Panc1 (cell line): ENCODE data around the gene ASPRV1. TPM values are rescaled to one million over a fixed set of nuclear protein-coding genes. Genes with fewer than 3 reads are reported as not detected.

Experiments
- ATAC-seq: fragments of 200-7000 bp; cut with Tn5 transposase; 2 replicates; pipeline ENCODE4 v1.9.1; 2020; ENCODE audit warnings: mild to moderate bottlenecking, moderate library complexity
- BruUV-seq: library from RNA; stranded (reverse); fragments of 400-500 nt; replicated peaks from 2 replicates; lab custom pipeline; 2021; lab: Mats Ljungman, UMichigan
- CTCF ChIA-PET: fragments of 300-600 bp; sonication (Branson Sonifier 250); formaldehyde crosslinking; loops from one replicate; lab custom pipeline; 2022; ENCODE audit warnings: antibody characterized with exemption; lab: Charles Lee
- POLR2A ChIA-PET: fragments of 300-600 bp; sonication (Branson Sonifier 250); formaldehyde crosslinking; loops from one replicate; lab custom pipeline; 2022; ENCODE audit warnings: antibody characterized with exemption; lab: Charles Lee
- DNase-seq: peaks from one replicate; pipeline ENCODE4 v3.0.0-alpha.2; 2010; ENCODE audit warnings: low read depth, low spot score
- H3K27ac ChIP-seq: 2 replicates; pipeline ENCODE4 v1.5.1; 2011; ENCODE audit warnings: mild to moderate bottlenecking, low read length, inconsistent platforms
- H3K27me3 ChIP-seq: fragments of 200-500 bp; sonication (Bioruptor generic); 2 replicates; pipeline ENCODE4 v1.6.0; 2014; ENCODE audit warnings: low read length, inconsistent platforms; ENCODE audit not compliant: control insufficient read depth, insufficient read depth
- H3K36me3 ChIP-seq: fragments of 200-500 bp; sonication (Bioruptor generic); 2 replicates; pipeline ENCODE4 v1.5.1; 2014; ENCODE audit warnings: inconsistent platforms, mild to moderate bottlenecking, low read length, moderate library complexity; ENCODE audit not compliant: control insufficient read depth, insufficient read depth
- H3K4me1 ChIP-seq: 2 replicates; pipeline ENCODE4 v1.5.1; 2011; ENCODE audit warnings: inconsistent platforms, mild to moderate bottlenecking, low read length, moderate library complexity; ENCODE audit not compliant: control insufficient read depth, insufficient read depth
- H3K4me3 ChIP-seq, 2 experiments: 2 replicates each; pipeline ENCODE4 v1.5.1; 2011 to 2012; ENCODE audit warnings: low read depth in 2 of 2, low read length in 2 of 2, mild to moderate bottlenecking in 2 of 2, inconsistent platforms in 1 of 2, moderate library complexity in 1 of 2
- H3K9me3 ChIP-seq: fragments of 200-500 bp; sonication (Bioruptor generic); 2 replicates; pipeline ENCODE4 v1.5.1; 2014; ENCODE audit warnings: low read depth, mild to moderate bottlenecking, inconsistent platforms, low read length, moderate library complexity; ENCODE audit not compliant: control insufficient read depth, insufficient read depth
- POLR2AphosphoS5 ChIP-seq: IDR thresholded peaks from 2 replicates; pipeline ENCODE4 v1.6.1; 2012; ENCODE audit warnings: mild to moderate bottlenecking, low read depth, low read length, moderate library complexity
- SIN3A ChIP-seq: IDR thresholded peaks from 2 replicates; pipeline ENCODE4 v1.6.1; 2012; ENCODE audit warnings: low read depth, mild to moderate bottlenecking, low read length, moderate library complexity, borderline replicate concordance; ENCODE audit not compliant: insufficient read depth
- TCF7L2 ChIP-seq: IDR thresholded peaks from 2 replicates; pipeline ENCODE4 v1.6.1; 2011; ENCODE audit warnings: mild to moderate bottlenecking, low read depth, low read length, inconsistent platforms
- in situ Hi-C: cut with HindIII; loops from 2 replicates; pipeline ENCODE4 v1.10.0; 2016; ENCODE audit warnings: low sequenced_read_pairs, low pct_unique_long_range_greater_than_20kb
- intact Hi-C: fragments of 100-400 bp; cut with micrococcal nuclease; formaldehyde crosslinking; loops from one replicate; pipeline ENCODE4 v1.10.0; 2022; ENCODE audit not compliant: unreplicated experiment
- total RNA-seq: library from RNA; stranded (reverse); gene quantifications from one replicate; pipeline ENCODE4 v1.2.1, GENCODE V29; 2021; ENCODE audit not compliant: unreplicated experiment
- TF ChIP-seq, protein P1 (sequence below): fragments of 450-650 bp; IDR thresholded peaks from 2 replicates; pipeline ENCODE4 v1.5.1; 2017; ENCODE audit warnings: mild to moderate bottlenecking
- TF ChIP-seq, protein P2 (sequence below), 2 experiments: IDR thresholded peaks; 2 replicates each; pipeline ENCODE4 v1.6.1; 2011 to 2012; ENCODE audit warnings: low read depth in 2 of 2, control low read depth in 1 of 2, low read length in 1 of 2, mild to moderate bottlenecking in 1 of 2, moderate library complexity in 1 of 2; ENCODE audit not compliant: insufficient read depth in 1 of 2

Gene ASPRV1
- total RNA-seq, 1 experiment from 2014 or later = 0.21 TPM

DNA sequence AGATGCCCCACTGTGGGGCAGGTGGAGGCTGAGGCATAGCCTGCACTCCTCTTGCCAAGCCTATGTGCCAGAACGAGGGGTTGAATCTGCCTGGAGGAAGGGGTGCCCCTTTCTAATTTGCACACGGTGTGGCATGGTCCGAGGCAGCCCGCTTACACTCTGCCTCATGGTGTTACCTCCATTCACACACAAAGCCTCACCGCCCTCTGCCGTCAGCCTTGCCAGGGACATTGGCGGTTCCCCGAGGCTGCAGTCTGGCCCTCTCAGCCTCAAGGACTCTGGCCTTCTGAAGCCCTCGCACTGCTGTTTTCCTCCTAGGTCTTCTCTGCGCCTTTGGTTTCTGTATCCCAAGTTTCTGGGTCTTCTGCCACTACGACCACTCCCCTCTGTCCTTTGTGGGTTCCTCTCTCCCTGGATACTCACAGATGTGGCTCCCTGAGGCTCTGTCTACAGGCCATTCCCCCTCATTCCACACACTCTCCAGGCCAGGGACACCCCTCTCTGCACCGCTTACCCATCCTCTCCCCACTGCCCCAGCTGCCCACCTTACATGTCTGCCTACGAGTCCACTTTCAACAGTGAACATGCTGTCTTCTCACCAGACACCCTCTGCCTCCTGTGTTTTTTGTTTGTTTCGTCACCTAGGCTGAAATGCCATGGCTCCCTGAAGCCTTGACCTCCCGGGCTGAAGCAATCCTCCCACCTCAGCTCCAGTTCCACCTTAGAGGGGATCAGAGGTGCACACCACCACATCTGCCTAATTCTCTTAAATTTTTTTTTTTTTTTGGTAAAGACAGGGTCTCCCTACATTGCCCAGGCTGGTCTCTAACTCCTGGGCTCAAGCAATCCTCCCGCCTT is 7.9 kb upstream of the ASPRV1 start:
- no TSS peak for BruUV-seq
- no peaks in the 10 kb centered on the region for H3K4me1 ChIP-seq
- ChIA-PET CTCF (no interaction called here), POLR2A (no interaction called here)
- H3K9me3 ChIP-seq = no peaks in the 10 kb centered on the region
- TF ChIP-seq, protein P1, sequence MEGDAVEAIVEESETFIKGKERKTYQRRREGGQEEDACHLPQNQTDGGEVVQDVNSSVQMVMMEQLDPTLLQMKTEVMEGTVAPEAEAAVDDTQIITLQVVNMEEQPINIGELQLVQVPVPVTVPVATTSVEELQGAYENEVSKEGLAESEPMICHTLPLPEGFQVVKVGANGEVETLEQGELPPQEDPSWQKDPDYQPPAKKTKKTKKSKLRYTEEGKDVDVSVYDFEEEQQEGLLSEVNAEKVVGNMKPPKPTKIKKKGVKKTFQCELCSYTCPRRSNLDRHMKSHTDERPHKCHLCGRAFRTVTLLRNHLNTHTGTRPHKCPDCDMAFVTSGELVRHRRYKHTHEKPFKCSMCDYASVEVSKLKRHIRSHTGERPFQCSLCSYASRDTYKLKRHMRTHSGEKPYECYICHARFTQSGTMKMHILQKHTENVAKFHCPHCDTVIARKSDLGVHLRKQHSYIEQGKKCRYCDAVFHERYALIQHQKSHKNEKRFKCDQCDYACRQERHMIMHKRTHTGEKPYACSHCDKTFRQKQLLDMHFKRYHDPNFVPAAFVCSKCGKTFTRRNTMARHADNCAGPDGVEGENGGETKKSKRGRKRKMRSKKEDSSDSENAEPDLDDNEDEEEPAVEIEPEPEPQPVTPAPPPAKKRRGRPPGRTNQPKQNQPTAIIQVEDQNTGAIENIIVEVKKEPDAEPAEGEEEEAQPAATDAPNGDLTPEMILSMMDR = no peak
- TF ChIP-seq, protein P2, sequence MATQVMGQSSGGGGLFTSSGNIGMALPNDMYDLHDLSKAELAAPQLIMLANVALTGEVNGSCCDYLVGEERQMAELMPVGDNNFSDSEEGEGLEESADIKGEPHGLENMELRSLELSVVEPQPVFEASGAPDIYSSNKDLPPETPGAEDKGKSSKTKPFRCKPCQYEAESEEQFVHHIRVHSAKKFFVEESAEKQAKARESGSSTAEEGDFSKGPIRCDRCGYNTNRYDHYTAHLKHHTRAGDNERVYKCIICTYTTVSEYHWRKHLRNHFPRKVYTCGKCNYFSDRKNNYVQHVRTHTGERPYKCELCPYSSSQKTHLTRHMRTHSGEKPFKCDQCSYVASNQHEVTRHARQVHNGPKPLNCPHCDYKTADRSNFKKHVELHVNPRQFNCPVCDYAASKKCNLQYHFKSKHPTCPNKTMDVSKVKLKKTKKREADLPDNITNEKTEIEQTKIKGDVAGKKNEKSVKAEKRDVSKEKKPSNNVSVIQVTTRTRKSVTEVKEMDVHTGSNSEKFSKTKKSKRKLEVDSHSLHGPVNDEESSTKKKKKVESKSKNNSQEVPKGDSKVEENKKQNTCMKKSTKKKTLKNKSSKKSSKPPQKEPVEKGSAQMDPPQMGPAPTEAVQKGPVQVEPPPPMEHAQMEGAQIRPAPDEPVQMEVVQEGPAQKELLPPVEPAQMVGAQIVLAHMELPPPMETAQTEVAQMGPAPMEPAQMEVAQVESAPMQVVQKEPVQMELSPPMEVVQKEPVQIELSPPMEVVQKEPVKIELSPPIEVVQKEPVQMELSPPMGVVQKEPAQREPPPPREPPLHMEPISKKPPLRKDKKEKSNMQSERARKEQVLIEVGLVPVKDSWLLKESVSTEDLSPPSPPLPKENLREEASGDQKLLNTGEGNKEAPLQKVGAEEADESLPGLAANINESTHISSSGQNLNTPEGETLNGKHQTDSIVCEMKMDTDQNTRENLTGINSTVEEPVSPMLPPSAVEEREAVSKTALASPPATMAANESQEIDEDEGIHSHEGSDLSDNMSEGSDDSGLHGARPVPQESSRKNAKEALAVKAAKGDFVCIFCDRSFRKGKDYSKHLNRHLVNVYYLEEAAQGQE (IDR thresholded peaks at IDR 0.05; ENCODE audit: insufficient read depth in 1 of 2, low read depth in 2 of 2, low read length in 1 of 2) = no peak
- TF ChIP-seq TCF7L2 = no peak
- TF ChIP-seq SIN3A = no peak
- DNase-seq (no peak), ATAC-seq (peak; percentile 37; the same call in 1 of the 2 replicates)
- intact Hi-C loops (no loop called here), in situ Hi-C loops (no loop called here)
- no peak overlapping the region for H3K4me3 ChIP-seq
- H3K36me3 ChIP-seq = no peaks in the 10 kb centered on the region
- H3K27ac ChIP-seq = no peak overlapping the region
- no peaks in the 10 kb centered on the region for H3K27me3 ChIP-seq

DNA sequence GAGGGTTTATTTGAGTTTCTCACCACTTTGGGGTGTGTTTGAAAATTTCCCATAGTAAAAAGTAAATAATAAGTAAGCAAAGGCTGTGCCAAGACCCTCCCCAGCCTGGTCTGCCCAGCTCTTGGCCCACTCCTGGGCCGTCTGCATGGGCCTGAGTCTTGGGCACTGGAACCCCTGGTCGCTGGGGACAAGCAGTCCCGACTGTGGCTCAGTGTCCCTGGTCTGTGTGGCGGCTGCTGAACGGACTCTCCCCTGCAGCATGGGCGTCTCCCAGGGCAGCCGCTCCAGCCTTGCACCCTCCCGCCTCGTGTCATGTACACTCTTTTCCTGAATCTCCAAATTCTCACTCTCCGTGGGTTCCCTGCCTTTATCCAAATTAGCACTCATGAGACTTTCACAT is 7.2 kb upstream of the ASPRV1 start:
- Histone ChIP-seq H3K9me3 (no peaks in the 10 kb centered on the region), H3K27ac (no peak overlapping the region), H3K36me3 (no peaks in the 10 kb centered on the region), H3K27me3 (no peaks in the 10 kb centered on the region), H3K4me1 (no peaks in the 10 kb centered on the region), H3K4me3 (no peak overlapping the region)
- POLR2A ChIA-PET = no interaction called here
- no peak for ATAC-seq
- DNase-seq = no peak
- CTCF ChIA-PET = no interaction called here
- in situ Hi-C loops (no loop called here), intact Hi-C loops (no loop called here)
- TF ChIP-seq, protein P1 = no peak
- TF ChIP-seq, protein P2 (IDR thresholded peaks at IDR 0.05; ENCODE audit: insufficient read depth in 1 of 2, low read depth in 2 of 2, low read length in 1 of 2) = no peak
- TF ChIP-seq POLR2AphosphoS5 (no peak), SIN3A (no peak), TCF7L2 (no peak)
- BruUV-seq = no TSS peak
